Adrenal gland (tissue), 5 donors: ENCODE data around the gene CDHR3.

Source experiments
- CTCF ChIP-seq, 6 experiments: fragments of 450-650 bp in 4 of 6; fragments of 200-600 bp in 2 of 6; sonication (generic) in 1 of 6; IDR thresholded peaks; 1 replicate in 5 of 6; 2 replicates in 1 of 6; pipeline versions ENCODE4 v1.5.1 to v1.8.0; 2016 to 2021; ENCODE audit warnings: antibody characterized with exemption in 6 of 6, mild to moderate bottlenecking in 2 of 6, moderate library complexity in 1 of 6
- POLR2A ChIP-seq, 2 donors: fragments of 450-650 bp; IDR thresholded peaks; one replicate each; pipeline ENCODE4 v1.6.1; 2017; ENCODE audit warnings: antibody characterized with exemption in 2 of 2, mild to moderate bottlenecking in 2 of 2, moderate library complexity in 1 of 2
- donor health status: DM: no; HTN: no; CAD: no.

- no peak for TF ChIP-seq POLR2A (IDR thresholded peaks at IDR 0.05)
- no peak for TF ChIP-seq CTCF (IDR thresholded peaks at IDR 0.05)
These were observed 711 bp upstream of the CDHR3 start for GRCh38 chr7:105962353-105962752.
